ENCODE data around the gene MBNL1. TPM values are rescaled to one million over a fixed set of nuclear protein-coding genes. Genes with fewer than 3 reads are reported as not detected.
"Not testable (repeated sequence)": the region's sequence is repeated elsewhere in the genome, so short reads cannot be mapped to it uniquely, and the experiment has no call there.

Gene MBNL1
- polyA plus RNA-seq, 12 donors: 53.2 to 85.7 (median 66.9) TPM; not detected in 1

DNA sequence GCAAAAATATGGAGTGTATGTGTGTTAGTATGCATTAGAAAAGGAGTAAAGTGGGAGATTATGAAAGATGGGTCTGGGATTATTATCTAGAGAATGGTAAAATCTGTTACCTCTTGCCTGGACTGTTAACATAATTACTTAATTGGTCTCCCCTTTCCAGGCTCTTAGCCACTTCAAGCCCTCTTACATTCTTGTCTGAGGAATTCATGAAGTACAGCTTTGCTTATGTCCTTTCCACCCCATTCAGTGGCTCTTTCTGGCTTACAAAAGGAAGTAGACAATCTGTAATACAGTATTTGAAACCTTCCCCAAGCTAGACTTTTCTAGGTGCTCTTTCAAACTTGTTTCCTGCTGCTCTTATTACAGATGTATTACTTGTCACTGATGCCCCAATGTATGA, 129.8 kb downstream of the MBNL1 start:
- DNase-seq: no peak

DNA sequence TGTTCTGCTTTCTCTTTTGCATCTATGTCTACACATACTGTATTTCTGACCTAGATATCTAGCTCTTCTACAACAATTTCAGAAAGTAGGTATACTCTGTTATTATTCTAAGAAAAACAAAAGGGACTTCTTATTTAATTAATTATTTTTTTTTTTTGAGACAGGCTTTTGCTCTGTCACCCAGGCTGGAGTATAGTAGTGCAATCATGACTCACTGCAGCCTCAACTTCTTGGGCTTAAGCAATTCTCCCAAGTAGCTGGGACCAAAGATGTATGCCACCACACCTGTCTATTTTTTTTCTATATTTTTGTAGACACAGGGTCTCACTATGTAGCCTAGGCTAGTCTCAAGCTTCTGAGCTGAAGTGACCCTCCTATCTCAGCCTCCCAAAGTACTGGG, 130.6 kb downstream of the MBNL1 start:
- no peak for DNase-seq

DNA sequence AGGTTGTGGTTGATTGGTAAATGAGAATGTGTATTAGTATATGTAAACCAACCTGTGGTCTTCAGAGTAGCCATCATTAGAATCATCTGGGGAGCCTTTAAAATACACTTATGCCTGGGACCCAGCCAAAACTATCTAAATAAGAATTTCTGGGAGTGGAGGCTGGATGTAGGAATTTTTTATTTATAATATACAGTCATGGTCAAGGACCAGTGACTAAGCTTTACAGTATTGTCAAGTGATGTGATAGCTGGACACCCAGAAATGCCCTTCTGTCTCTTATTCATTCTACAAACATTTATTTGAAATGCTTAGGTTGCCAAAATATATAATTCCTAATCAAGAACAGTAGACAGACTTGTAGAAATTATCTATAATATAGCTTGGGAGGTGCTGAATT, 132.2 kb downstream of the MBNL1 start:
- no peak for DNase-seq

DNA sequence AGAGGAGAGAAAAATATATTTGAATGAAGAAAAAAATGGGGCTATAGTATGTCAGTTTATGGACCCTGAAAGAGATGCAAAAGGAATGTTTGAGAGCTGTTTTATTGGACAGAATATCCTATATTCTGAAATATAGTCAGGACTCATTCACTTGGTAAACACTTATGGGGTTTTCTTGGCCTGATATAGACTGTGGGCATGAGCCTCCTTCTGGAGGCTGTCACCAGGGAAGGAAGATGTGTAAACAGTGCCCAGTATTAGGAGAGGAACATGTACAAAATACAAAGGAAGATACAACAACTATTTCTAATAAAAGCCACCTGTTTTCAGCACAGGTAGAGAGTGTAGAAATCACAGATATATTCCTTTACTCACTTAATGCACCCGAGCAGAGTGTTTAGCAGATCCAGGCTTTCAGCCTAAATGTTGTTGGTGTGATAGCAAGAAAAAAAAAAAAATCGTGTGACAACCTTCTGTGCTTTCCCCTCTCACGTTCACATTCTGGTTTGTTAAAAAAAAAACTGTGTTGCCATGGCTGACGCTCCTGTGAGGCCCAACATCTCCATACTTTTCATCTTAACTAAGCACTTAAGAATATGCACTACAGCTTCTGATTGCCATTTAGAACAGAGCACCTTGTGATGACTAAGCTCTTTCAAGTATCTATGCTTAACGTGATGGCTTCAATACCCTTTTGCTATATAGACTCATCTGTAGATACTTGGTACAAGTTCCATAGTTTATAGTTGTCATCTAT, 134.1 kb downstream of the MBNL1 start:
- no peak for DNase-seq

DNA sequence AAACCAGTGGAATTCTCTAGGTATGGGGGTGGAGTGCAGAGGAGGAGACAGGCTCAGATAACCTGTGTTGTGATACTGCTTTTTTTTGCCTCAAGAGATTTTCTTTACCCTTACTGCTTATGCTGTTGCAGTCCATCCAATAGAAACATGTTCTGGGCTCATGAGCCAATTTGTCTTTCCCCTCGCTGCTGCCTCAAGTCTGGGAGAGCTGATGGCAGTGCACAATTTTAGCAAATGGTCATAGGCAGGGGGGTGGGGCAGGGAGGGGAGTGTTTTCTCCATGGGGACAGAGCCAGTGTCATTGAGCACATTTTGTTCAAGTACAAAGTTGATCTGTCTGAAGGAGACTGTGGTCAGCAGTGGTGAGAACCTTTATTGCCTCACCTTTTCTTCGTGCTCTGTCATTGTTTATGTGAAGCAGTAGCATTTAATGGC, 134.9 kb downstream of the MBNL1 start:
- DNase-seq: no peak

DNA sequence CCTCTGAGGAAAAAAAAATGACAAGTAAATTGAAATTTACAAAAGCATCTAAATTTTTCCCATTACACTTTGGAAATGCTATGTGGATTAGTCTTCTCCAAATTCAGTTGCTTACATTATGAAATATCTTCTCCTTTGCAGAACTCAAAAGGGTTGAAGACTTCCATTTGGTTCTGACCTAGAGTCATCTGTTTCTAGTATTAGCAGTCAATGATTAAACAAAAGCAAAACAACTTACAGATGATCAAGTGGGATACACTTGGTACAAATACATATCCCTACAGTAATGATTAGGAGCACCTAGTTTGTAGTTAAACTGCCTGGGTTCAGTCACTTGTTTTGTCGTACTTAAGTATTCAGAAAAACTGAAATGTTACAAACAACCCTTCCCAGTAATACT, 136.2 kb downstream of the MBNL1 start:
- DNase-seq: no peak

DNA sequence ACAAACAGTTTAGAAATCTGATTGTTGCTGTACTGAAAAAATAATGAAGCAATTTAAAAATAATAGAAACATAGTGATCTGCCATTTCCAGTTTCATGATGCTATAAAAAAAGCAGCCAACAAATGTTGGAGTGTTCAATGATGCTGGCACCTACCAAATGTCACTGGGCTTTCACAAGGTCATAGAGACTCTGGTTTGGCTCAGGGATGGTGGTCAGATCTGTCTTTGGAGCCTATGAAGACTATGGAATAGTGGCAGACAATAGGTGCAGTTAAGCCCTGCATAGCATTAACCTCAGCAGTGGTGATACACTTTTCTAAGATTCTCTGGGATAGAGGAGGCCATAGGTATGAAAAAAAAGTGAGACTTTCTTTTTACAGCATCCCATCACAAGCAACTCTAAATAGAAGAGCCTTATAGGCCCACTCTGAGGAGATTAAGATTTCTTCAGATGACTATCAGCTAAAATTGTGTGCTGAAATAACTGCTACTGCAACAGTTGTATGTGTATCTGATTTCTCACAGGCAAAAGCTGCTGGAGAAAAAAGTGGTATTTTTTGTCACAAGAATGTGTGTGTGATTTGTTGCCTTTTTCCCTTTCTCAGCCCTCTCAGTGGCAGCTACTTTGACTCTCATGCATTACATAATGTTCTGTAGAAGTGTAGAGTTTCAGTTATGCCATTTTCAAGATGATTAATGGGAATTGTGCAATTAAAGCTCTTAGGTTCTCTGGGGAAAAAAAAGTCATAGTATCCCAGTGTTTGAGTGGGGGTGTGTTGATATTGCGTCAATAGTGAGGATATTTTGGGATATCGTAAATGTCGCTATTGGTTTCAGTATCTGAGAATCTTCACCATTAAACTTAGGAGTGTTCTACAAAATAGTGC, 137.4 kb downstream of the MBNL1 start:
- no peak for DNase-seq

DNA sequence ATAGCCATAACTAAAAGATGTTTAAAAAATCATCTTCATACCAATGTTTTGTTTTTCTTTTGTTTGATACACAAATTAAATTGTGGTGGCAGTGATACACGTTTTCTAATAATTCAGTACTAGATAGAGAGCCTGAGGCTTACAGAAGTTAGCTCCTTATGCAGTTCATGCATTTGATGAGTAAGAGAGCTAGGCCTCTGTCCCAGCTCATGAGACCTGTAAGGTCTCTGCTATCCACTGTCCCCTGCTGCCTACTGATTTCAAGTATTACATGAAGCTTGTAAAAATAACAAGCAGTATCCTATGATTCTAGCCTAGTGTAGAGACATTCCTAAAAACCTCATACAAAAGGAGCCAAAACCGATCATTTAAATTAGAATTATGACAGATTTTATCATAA, 144.5 kb downstream of the MBNL1 start:
- no peak for DNase-seq

DNA sequence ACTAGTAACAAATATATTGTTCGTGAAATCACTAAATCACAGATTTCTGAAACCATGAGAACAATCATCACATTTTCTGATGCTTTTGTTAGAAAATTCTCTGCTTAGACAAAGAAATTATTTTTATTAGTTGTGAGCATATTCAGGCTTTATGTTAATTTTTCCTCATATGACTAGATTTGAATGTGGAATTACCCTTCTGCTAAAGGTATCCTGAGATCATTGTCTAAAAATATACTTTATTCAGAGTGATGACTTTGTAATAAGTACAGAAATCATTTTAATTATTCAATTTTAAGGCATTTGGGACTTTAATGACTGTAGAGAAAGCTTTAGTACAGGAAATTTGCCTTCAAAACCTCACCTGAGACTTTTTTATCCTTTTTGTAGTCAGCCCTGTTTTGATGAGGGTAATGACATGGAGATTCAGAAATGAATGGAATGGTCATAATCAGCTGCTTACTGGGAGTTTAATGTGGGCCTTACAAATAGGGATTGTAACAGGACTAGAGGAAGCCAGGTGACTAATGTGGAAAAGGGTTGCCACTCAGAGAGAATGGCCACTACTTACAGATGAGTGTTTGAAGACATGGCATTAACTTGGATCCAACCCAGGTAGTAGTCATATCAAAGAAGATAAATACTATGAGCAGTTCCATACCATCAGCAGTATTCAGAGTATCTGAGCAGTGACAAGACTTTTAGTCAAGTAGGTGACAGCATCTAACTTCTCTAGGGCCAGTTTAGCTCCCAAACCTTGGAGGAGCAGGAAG, 148.3 kb downstream of the MBNL1 start:
- DNase-seq: no peak

DNA sequence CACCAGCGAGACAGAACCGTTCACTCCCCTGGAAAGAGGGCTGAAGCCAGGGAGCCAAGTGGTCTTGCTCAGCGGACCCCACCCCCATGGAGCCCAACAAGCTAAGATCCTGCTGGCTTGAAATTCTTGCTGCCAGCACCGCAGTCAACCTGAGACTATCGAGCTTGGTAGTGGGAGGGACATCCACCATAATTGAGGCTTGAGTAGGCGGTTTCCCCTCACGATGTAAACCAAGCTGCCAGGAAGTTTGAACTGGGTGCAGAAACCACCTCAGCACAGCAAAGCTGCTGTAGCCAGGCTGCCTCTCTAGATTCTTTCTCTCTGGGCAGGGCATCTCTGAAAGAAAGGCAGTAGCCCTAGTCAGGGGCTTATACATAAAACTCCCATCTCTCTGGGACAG, 151.0 kb downstream of the MBNL1 start:
- DNase-seq: no peak

DNA sequence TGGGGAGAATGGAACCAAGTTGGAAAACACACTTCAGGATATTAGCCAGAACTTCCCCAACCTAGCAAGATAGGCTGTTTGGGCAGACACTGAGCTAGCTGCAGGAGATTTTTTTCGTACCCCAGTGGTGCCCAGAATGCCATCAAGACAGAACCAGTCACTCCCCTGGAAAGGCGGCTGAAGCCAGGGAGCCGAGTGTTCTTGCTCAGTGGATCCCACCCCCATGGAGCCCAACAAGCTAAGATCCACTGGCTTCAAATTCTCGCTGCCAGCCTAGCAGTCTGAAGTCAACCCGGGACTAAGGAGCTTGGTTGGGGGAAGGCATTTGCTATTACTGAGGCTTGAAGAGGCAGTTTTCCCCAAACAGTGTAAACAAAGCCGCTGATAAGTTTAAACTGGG, 152.4 kb downstream of the MBNL1 start:
- DNase-seq: no peak

DNA sequence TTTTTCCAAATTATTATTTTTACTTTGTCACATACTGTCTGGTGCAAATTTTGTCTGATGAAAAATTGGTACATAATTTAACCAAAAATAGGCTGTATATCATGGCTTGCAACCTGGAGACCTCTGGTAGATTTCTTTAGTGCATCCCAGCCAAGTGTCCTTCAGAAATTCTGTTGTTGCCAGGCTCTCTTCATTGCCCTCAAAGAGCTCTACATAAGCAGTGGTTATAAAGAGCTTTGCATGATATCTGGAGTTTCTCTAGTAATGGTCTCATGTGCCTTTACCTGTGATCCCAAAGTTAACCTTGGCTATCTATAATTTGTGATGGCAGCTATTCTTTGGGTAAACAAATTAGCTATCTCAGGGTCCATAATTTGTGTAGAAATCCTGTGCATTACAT, 157.7 kb downstream of the MBNL1 start:
- no peak for DNase-seq

DNA sequence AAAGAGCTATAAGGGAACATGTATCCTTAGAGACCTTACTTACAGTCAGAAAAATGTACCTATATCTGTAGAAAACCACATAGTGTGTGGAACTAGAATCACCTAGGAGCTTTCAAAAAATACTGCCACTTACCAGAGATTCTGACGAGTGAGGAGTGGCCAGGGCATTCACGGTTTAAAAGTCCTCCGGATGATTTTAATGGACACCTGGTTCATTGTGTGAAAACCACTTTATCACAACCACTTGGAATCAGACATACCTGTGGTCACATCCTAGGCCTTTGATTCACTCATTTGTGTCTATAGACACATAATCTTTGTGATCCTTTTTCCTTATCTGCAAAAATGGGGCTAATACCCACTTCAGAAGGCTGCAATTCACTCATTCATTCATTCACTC, 159.8 kb downstream of the MBNL1 start:
- DNase-seq: no peak

DNA sequence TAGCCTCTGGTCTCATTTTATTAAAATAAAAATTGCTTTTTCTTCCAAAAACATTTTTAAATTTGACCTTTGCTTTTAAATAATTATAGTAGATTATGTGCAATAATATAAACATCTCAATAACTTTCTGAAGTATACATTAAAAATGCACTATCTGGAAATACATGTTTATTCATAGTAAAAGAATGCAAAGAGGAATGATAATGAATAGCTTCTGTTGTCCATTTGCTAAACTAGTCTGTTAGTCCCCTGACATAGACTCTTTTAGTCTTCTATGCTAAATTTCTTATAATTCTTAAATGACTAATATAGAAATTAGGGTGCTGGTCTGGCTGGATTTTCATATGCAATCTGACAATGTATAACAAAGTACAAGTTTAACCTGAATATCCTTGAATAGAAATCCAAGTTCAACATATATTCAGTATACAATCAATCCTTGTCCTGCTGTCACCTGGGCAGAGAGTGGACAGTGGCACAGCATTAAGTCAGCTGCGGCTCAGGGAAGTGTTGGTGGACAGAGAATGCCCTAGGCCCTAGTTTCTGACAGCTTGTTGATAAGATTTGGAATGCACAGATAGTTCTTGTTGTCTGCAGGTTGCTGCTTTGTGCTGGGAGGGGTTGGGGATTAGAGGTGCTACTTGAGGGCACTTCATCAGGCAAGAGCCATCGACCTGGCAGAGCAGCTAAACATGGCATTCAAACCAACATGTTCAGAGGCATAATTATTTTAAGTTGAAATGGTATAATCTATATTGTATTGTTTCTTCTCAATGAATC, 161.7 kb downstream of the MBNL1 start:
- DNase-seq: no peak

DNA sequence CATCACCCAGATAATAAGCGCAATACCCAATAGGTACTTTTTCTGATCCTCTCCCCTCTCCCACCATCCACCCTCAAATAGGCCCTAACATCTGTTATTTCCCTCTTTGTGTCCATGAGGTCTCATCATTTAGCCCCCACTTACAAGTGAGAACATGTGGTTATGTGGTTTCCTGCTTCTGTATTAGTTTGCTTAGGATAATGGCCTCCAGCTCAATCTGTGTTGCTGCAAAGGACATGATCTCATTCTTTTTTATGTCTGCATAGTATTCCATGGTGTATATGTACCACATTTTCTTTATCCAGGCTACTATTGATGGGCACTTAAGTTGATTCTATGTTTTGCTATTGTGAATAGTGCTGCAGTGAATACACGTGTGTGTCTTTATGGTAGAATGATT, 165.4 kb downstream of the MBNL1 start:
- no peak for DNase-seq

DNA sequence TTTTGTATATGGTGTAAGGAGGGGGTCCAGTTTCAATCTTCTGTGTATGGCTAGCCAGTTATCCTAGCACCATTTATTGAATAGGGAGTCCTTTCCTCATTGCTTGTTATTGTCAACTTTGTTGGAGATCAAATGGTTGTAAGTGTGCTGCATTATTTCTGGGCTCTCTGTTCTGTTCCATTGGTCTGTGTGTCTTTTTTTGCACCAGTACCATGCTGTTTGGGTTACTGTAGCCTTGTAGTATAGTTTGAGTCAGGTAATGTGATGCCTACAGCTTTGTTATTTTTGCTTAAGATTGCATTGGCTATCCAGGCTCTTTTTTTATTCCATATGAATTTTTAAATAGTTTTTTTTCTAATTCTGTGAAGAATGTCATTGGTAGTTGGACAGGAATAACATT, 166.5 kb downstream of the MBNL1 start:
- not testable (repeated sequence) for DNase-seq

DNA sequence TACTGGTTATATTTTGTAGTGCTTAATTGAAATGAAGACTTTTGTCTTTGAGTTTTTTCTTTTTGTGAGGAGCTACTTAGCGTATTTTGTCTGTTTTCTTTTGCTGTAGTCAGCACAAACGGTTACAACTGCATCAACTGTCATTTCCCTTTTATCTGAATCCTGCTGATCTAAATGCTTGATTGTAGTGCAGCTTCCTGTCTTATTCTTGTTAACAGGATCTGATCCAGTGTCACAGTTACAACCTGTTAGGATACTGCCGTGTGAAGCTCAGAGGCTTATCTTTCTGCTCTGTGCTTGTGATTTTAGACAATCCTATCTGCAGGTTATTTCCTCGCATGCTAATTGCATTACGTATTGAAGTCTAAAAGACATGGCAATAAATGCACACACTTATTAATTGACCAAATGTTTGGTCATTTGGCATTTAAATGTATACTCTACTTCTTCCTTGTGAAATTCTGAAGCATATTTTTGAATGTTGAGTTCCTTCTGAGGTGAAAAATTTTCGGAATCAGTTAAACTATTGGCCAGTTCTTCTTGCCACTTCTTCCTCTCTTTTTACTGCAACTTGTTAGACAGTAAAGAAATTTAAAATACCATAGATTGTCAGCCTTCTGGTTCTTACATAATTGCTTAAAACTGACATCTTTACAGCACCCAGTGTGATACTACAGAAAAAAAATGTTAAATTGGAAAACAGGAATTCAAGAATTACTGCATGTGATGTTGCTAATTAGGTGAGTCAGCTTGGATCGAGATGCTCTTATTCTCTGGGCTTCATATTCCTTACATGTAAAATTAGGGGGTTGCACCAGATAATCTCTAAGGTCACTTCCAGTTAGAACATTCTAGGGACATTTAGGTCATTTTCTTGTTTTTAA, 168.2 kb downstream of the MBNL1 start:
- no peak for DNase-seq

DNA sequence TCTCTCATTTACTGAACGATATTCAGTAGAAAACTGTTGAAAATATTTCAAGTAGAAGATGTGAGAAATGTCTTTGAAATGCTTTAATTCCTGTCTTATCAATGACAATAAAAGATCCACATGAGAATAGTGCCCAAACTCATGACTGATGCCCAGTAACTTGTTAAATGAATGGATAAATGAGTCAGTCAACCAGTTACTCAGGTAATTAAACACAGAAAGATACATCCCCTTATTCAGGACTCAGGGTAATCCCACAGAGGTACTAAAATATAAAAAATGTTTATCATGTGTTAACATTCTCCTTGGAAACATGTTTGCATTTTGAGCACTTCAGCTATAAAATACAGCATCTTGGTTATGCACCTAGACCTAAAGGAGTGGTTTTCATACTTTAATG, 169.5 kb downstream of the MBNL1 start:
- DNase-seq: no peak

DNA sequence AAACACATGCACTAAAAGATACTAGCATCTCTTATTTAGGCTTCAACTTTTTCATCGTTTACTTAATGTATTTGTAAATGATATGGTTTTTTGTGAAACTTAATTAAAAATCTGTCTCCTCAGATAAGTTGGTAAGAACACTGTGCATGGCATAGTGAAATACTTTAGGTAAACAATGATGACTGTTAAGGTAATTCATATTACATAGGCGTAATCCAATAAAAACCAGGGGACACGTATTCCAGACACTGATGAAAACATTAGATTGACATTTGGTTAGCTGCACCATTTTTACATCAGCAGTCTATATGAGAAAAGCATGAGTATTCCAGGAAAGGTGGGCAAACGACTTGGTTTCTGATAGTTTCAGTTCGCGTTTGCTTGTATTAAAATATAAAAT, 170.0 kb downstream of the MBNL1 start:
- no peak for DNase-seq

DNA sequence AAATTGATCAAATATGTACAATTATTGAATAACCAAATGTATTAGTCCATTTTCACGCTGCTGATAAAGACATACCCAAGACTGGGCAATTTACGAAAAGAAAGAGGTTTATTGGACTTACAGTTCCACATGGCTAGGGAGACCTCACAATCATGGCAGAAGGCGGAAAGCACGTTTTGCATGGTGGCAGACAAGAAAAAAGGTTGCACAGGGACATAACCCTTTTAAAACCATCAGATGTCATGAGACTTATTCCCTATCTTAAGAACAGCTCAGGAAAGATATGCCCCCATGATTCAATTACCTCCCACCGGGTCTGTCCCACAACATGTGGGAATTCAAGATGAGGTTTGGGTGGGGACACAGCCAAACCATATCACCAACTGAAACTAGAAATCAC, 171.5 kb downstream of the MBNL1 start:
- DNase-seq: not testable (repeated sequence)
